Measurements from ENCODE around the gene PPP6R3. TPM values are rescaled to one million over a fixed set of nuclear protein-coding genes. Genes with fewer than 3 reads are reported as not detected.

The PPP6R3 gene
- total and polyA plus RNA-seq, 2 donors (not counting 3 experiments of a cell fraction or from before 2014, with no cell fraction given): 31.7 to 98.8 TPM

DNA sequence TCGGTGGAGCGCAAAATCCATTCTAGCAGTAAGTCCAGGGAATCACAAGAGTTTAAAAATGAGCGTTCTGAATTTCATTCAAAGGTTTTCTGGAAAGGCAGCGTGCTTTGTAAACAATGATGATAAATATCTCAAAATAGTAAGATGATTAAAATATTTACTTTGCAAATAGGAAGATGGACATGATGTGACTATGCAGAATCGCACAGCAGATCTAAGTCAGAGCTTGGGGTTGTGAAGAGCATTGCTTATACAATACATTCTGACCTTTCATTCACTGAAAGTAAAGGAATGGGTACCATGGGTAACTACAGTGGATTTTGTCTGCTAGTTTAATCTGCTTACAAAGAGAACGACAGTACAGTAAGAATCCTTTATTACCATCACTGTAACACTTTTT, 77.5 kb downstream of the PPP6R3 start:
- DNase-seq (ENCODE audit: low read depth, low spot score): no peak
- Histone ChIP-seq H2AFZ (ENCODE audit: low read depth, low read length) (no peak overlapping the region), H3K9ac (replicated peaks; ENCODE audit: extremely low read depth, insufficient read depth, low read length) (no peak overlapping the region), H3K4me3 (replicated peaks in 1 of 3; ENCODE audit: insufficient read depth in 1 of 3, low read depth in 1 of 3, low read length in 3 of 3) (no peak overlapping the region), H3K27me3 (ENCODE audit: control insufficient read depth in 2 of 2, insufficient read depth in 2 of 2, low read length in 2 of 2) (no peaks in the 10 kb centered on the region), H3K9me3 (replicated peaks; ENCODE audit: control insufficient read depth, insufficient read depth, low read length) (no peaks in the 10 kb centered on the region), H3K27ac (ENCODE audit: insufficient read depth, low read depth, low read length) (no peak overlapping the region), H3K4me2 (ENCODE audit: insufficient read depth, low read length) (no peak overlapping the region), H3K4me1 (ENCODE audit: control insufficient read depth, extremely low read depth, insufficient read depth, low read length) (no peaks in the 10 kb centered on the region), H3K79me2 (ENCODE audit: control insufficient read depth, insufficient read depth, low read length) (peaks cover 59% of the 10 kb centered on the region), H4K20me1 (replicated peaks; ENCODE audit: control insufficient read depth, extremely low read depth, insufficient read depth, low read length) (peaks cover 4% of the 10 kb centered on the region), H3K36me3 (ENCODE audit: control insufficient read depth in 2 of 2, extremely low read depth in 1 of 2, insufficient read depth in 2 of 2, low read length in 2 of 2) (peaks cover 14 to 16% of the 10 kb centered on the region in 2 experiments), H3K9me1 (replicated peaks; ENCODE audit: control insufficient read depth, extremely low read depth, insufficient read depth, low read length) (peaks cover 2% of the 10 kb centered on the region)
- BruUV-seq (replicated peaks): no TSS peak
- dilution Hi-C loops (cut with MboI; ENCODE audit: extremely low pct_ligation_motif_present, low sequenced_read_pairs): no loop called here
- POLR2A ChIA-PET: interaction anchor here (0.6 kb wide), 1 partner anchor 72 kb away, joined by 5 read pairs; no protein-coding TSS in a partner anchor
- intact Hi-C loops (cut with micrococcal nuclease): no loop called here
- CTCF ChIA-PET: no interaction called here
- no peak for TF ChIP-seq POLR2AphosphoS5 (IDR thresholded peaks at IDR 0.05; ENCODE audit: insufficient read depth, low read depth, low read length)
- TF ChIP-seq, protein P1, sequence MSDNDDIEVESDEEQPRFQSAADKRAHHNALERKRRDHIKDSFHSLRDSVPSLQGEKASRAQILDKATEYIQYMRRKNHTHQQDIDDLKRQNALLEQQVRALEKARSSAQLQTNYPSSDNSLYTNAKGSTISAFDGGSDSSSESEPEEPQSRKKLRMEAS (IDR thresholded peaks at IDR 0.05; ENCODE audit: insufficient read depth, insufficient read length): no peak
- TF ChIP-seq GATA2 (IDR thresholded peaks at IDR 0.05; ENCODE audit: insufficient read depth, insufficient read length, low read depth, low read length): no peak
- TF ChIP-seq FOS (IDR thresholded peaks at IDR 0.05; ENCODE audit: borderline replicate concordance, insufficient read depth, low read length): no peak
- no peak for TF ChIP-seq EZH2 (IDR thresholded peaks at IDR 0.05; ENCODE audit: borderline replicate concordance, low read depth, low read length, severe bottlenecking)
- FAIRE-seq: no peak

DNA sequence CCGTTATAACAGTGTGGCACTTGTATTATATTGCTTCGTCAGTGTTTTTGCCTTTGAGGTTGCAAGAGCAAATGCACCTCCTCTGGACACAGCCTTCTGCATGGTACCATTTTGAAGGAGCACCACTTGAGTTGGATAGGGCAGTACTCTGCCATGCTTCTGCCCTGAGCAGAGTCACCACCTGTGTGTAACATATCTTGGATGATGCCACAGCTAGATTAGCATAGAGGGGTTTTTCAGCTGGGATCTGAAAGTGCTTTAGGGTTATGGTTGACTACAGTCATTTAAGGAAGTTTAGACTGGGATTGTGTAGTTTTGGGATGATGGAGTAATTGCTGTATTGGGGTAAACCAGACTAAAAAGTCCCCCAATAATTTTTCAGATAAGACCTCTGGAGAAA, 78.8 kb downstream of the PPP6R3 start:
- Histone ChIP-seq H3K9me3 (replicated peaks; ENCODE audit: control insufficient read depth, insufficient read depth, low read length) (no peaks in the 10 kb centered on the region), H3K27me3 (ENCODE audit: control insufficient read depth in 2 of 2, insufficient read depth in 2 of 2, low read length in 2 of 2) (no peaks in the 10 kb centered on the region), H3K4me1 (ENCODE audit: control insufficient read depth, extremely low read depth, insufficient read depth, low read length) (no peaks in the 10 kb centered on the region), H2AFZ (ENCODE audit: low read depth, low read length) (no peak overlapping the region), H3K4me2 (ENCODE audit: insufficient read depth, low read length) (no peak overlapping the region), H3K36me3 (ENCODE audit: control insufficient read depth in 2 of 2, extremely low read depth in 1 of 2, insufficient read depth in 2 of 2, low read length in 2 of 2) (peaks cover 14 to 19% of the 10 kb centered on the region in 2 experiments), H3K79me2 (ENCODE audit: control insufficient read depth, insufficient read depth, low read length) (peaks cover 60% of the 10 kb centered on the region), H3K4me3 (replicated peaks in 1 of 3; ENCODE audit: insufficient read depth in 1 of 3, low read depth in 1 of 3, low read length in 3 of 3) (no peak overlapping the region), H3K27ac (ENCODE audit: insufficient read depth, low read depth, low read length) (no peak overlapping the region), H3K9me1 (replicated peaks; ENCODE audit: control insufficient read depth, extremely low read depth, insufficient read depth, low read length) (peaks cover 2% of the 10 kb centered on the region), H3K9ac (replicated peaks; ENCODE audit: extremely low read depth, insufficient read depth, low read length) (no peak overlapping the region), H4K20me1 (replicated peaks; ENCODE audit: control insufficient read depth, extremely low read depth, insufficient read depth, low read length) (peaks cover 4% of the 10 kb centered on the region)
- no peak for DNase-seq (ENCODE audit: low read depth, low spot score)
- ChIA-PET CTCF (no interaction called here), POLR2A (no interaction called here)
- intact Hi-C loops (cut with micrococcal nuclease) (no loop called here), dilution Hi-C loops (cut with MboI; ENCODE audit: extremely low pct_ligation_motif_present, low sequenced_read_pairs) (no loop called here)
- TF ChIP-seq FOS (IDR thresholded peaks at IDR 0.05; ENCODE audit: borderline replicate concordance, insufficient read depth, low read length): no peak
- no peak for TF ChIP-seq JUN (IDR thresholded peaks at IDR 0.05; ENCODE audit: borderline replicate concordance, insufficient read depth, insufficient read length, low read depth)
- TF ChIP-seq POLR2AphosphoS5 (IDR thresholded peaks at IDR 0.05; ENCODE audit: insufficient read depth, low read depth, low read length): no peak
- TF ChIP-seq, protein P1 (IDR thresholded peaks at IDR 0.05; ENCODE audit: insufficient read depth, insufficient read length): no peak
- TF ChIP-seq, protein P2, sequence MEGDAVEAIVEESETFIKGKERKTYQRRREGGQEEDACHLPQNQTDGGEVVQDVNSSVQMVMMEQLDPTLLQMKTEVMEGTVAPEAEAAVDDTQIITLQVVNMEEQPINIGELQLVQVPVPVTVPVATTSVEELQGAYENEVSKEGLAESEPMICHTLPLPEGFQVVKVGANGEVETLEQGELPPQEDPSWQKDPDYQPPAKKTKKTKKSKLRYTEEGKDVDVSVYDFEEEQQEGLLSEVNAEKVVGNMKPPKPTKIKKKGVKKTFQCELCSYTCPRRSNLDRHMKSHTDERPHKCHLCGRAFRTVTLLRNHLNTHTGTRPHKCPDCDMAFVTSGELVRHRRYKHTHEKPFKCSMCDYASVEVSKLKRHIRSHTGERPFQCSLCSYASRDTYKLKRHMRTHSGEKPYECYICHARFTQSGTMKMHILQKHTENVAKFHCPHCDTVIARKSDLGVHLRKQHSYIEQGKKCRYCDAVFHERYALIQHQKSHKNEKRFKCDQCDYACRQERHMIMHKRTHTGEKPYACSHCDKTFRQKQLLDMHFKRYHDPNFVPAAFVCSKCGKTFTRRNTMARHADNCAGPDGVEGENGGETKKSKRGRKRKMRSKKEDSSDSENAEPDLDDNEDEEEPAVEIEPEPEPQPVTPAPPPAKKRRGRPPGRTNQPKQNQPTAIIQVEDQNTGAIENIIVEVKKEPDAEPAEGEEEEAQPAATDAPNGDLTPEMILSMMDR (IDR thresholded peaks at IDR 0.05; ENCODE audit: extremely low read depth in 1 of 2, insufficient read depth in 1 of 2, low read depth in 1 of 2, low read length in 2 of 2): no peak
- no peak for TF ChIP-seq EZH2 (IDR thresholded peaks at IDR 0.05; ENCODE audit: borderline replicate concordance, low read depth, low read length, severe bottlenecking)
- TF ChIP-seq GATA2 (IDR thresholded peaks at IDR 0.05; ENCODE audit: insufficient read depth, insufficient read length, low read depth, low read length): no peak
- FAIRE-seq: no peak
- no TSS peak for BruUV-seq (replicated peaks)

Measured in endothelial cell of umbilical vein (primary cell).